Fibroblast of skin of left quadriceps (primary cell): ENCODE measurements around the gene IZUMO2.
"Not testable (repeated sequence)": the region's sequence is repeated elsewhere in the genome, so short reads cannot be mapped to it uniquely, and the experiment has no call there.

Experiments used
- DNase-seq, 2 experiments: peaks; one replicate each; pipeline ENCODE4 v3.0.0-alpha.2; 2013; ENCODE audit warnings: low read depth in 2 of 2

The IZUMO2 gene

GRCh38 chr19:50136603-50137365, 26.3 kb downstream of the IZUMO2 start:
- not testable (repeated sequence) for DNase-seq

GRCh38 chr19:50135856-50136602, 27.1 kb downstream of the IZUMO2 start:
- DNase-seq: not testable (repeated sequence)

- not testable (repeated sequence) for DNase-seq
Measured at GRCh38 chr19:50134777-50135719, 28.0 kb downstream of the IZUMO2 start.

- DNase-seq: not testable (repeated sequence)
Measured at GRCh38 chr19:50133518-50134492, 29.3 kb downstream of the IZUMO2 start.

- not testable (repeated sequence) for DNase-seq
Measured at GRCh38 chr19:50104012-50104411, 59.1 kb downstream of the IZUMO2 start.

GRCh38 chr19:50103405-50103804, 59.7 kb downstream of the IZUMO2 start:
- DNase-seq: not testable (repeated sequence)
